AG10803 (cell line): ENCODE data around the gene FOXP2.

Source experiments
- DNase-seq: peaks from one replicate; pipeline ENCODE4 v3.0.0; 2010; ENCODE audit warnings: low read depth
- H3K4me3 ChIP-seq: 2 replicates; pipeline ENCODE4 v1.5.1; 2011; ENCODE audit warnings: mild to moderate bottlenecking, low read length, control low read depth
- TF ChIP-seq, protein P1 (sequence below): conservative IDR thresholded peaks from 2 replicates; pipeline ENCODE4 v1.5.1; 2011; ENCODE audit warnings: mild to moderate bottlenecking, low read length, control low read depth, inconsistent platforms

Gene FOXP2

DNA sequence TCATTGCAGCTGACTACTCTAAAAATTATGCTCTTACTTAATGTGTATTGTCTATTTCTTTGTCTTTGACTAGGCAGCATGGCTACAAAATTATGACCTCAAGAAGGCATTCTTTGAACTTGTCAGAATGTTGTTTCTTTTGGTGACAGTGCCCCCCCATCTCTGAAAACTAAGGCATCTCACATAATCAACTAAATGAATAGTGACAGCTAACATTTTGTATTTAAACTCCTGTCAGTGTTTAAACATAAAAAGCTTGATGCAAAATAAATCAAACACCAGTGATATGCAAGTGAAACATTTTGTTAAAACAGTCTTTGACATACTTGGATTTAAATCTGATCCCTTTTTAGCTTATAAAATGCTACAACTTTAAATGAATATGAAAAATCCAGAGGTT, 233.5 kb downstream of the FOXP2 start:
- TF ChIP-seq, protein P1, sequence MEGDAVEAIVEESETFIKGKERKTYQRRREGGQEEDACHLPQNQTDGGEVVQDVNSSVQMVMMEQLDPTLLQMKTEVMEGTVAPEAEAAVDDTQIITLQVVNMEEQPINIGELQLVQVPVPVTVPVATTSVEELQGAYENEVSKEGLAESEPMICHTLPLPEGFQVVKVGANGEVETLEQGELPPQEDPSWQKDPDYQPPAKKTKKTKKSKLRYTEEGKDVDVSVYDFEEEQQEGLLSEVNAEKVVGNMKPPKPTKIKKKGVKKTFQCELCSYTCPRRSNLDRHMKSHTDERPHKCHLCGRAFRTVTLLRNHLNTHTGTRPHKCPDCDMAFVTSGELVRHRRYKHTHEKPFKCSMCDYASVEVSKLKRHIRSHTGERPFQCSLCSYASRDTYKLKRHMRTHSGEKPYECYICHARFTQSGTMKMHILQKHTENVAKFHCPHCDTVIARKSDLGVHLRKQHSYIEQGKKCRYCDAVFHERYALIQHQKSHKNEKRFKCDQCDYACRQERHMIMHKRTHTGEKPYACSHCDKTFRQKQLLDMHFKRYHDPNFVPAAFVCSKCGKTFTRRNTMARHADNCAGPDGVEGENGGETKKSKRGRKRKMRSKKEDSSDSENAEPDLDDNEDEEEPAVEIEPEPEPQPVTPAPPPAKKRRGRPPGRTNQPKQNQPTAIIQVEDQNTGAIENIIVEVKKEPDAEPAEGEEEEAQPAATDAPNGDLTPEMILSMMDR = no peak
- DNase-seq = no peak
- no peak overlapping the region for H3K4me3 ChIP-seq

DNA sequence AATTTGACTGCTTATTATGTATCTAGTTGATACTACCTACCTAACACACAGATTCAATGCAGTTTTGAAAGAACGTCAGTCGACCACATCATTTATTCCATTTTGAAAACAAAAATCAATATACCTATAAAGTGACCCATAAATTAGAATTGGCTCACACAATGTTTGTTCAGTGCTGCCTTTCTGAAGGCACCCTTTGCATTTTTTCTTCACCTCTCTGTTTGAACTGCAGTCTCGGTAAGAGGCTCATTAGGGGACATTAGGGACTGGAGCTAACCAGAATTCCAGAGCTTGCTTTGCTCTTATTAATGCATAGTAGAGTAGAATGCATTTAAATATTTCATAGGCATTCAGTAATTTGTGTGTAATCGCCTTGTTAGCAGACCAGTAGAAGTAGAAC, 234.1 kb downstream of the FOXP2 start:
- TF ChIP-seq, protein P1 = no peak
- no peak for DNase-seq
- H3K4me3 ChIP-seq = no peak overlapping the region

- no peak overlapping the region for H3K4me3 ChIP-seq
- no peak for DNase-seq
- TF ChIP-seq, protein P1 = no peak
These were observed 235.1 kb downstream of the FOXP2 start for GRCh38 chr7:114649689-114650088.

DNA sequence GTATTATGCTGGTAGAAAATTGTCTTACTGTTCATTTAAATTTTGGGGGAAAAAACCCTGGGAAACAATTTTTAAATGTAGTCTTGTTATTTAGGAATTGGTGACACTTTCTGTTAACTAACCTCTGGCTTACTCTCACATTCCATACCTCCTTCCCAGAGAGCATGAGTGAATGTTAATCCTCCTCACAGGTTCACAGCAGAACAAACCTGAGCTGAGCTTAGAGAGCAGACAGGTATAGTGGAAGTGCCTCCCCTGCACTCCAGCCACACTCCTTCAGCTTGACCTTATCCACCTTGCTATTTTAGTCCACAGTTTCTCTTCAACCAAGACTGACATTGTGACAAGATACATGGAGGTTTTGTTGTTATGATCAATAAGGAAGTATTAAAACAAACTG, 235.9 kb downstream of the FOXP2 start:
- H3K4me3 ChIP-seq = no peak overlapping the region
- TF ChIP-seq, protein P1 = no peak
- DNase-seq = no peak

DNA sequence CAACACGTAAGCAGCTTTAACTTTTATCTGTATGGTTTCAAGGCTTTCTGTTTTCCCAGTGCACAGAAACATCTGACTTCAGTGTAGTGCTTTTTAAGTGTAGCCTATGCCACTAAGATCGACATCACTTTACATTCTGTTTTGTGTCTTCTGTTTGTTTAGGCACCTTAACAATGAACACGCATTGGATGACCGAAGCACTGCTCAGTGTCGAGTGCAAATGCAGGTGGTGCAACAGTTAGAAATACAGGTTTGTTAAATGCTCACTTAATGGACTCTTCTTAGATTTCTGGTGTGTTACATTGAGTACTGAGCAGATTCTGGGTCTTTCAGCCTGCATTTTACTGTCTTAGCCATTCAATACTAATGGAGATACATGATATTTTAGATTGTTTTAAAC, 237.4 kb downstream of the FOXP2 start:
- DNase-seq = no peak
- TF ChIP-seq, protein P1 = no peak
- H3K4me3 ChIP-seq = no peak overlapping the region

DNA sequence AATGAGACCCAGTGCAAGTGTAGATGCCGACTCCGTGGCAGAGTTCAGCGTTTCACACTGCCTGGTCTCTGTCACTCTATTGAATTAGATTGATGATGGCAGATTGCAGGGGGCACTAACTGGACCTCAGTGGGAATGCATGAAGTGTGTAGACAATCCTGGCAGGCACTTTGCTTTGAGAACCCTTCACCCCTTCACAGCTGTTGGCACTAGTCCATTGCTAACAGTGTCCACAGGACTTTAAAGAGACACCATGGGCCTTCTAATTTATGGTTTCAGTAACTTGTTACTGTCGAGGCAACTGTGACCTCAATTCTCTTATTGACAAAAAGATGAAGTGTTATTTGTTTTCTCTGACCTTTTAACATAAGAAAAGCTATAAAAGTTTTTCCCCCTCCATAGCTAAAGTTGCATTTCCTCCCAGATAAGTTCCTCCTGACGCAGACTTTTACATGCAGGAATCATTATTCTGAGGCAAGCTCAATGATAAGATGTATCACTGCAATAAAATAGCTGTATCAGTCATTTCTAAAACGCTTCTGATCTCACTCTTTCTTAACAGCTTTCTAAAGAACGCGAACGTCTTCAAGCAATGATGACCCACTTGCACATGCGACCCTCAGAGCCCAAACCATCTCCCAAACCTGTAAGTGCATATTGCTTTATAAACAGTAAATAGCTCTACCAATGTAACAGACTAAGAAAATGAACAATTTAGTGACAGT, 238.9 kb downstream of the FOXP2 start:
- TF ChIP-seq, protein P1 = no peak
- H3K4me3 ChIP-seq = no peak overlapping the region
- no peak for DNase-seq

- TF ChIP-seq, protein P1 = no peak
- DNase-seq = no peak
- no peak overlapping the region for H3K4me3 ChIP-seq
These were observed 241.9 kb downstream of the FOXP2 start for GRCh38 chr7:114656466-114656865.
